ENCODE measurements around the gene PDE4D.
"Not testable (repeated sequence)": the region's sequence is repeated elsewhere in the genome, so short reads cannot be mapped to it uniquely, and the experiment has no call there.

Gene PDE4D

GRCh38 chr5:59767681-59768151, 125.8 kb downstream of the PDE4D start:
- DNase-seq: no peak

- DNase-seq: no peak
Observed at GRCh38 chr5:59767211-59767605, 126.3 kb downstream of the PDE4D start.

GRCh38 chr5:59766427-59767210, 126.9 kb downstream of the PDE4D start:
- no peak for DNase-seq

GRCh38 chr5:59765446-59765845, 128.1 kb downstream of the PDE4D start:
- no peak for DNase-seq

- DNase-seq: no peak
Observed at GRCh38 chr5:59764361-59764760, 129.2 kb downstream of the PDE4D start.

- no peak for DNase-seq
Observed at GRCh38 chr5:59763541-59763940, 130.0 kb downstream of the PDE4D start.

GRCh38 chr5:59762232-59762631, 131.3 kb downstream of the PDE4D start:
- not testable (repeated sequence) for DNase-seq

GRCh38 chr5:59760785-59761348, 132.7 kb downstream of the PDE4D start:
- DNase-seq: no peak

- DNase-seq: no peak
Observed at GRCh38 chr5:59759600-59760351, 133.8 kb downstream of the PDE4D start.

GRCh38 chr5:59758566-59758965, 135.0 kb downstream of the PDE4D start:
- DNase-seq: no peak

- DNase-seq: no peak
Observed at GRCh38 chr5:59757442-59757841, 136.1 kb downstream of the PDE4D start.

- no peak for DNase-seq
Observed at GRCh38 chr5:59756373-59757035, 137.0 kb downstream of the PDE4D start.

GRCh38 chr5:59755476-59755875, 138.1 kb downstream of the PDE4D start:
- DNase-seq: no peak

- no peak for DNase-seq
Observed at GRCh38 chr5:59753599-59753998, 139.9 kb downstream of the PDE4D start.

- no peak for DNase-seq
Observed at GRCh38 chr5:59749782-59750520, 143.6 kb downstream of the PDE4D start.

GRCh38 chr5:59748036-59748663, 145.4 kb downstream of the PDE4D start:
- DNase-seq: not testable (repeated sequence)

GRCh38 chr5:59746241-59746765, 147.2 kb downstream of the PDE4D start:
- no peak for DNase-seq

GRCh38 chr5:59745415-59745863, 148.1 kb downstream of the PDE4D start:
- no peak for DNase-seq

GRCh38 chr5:59744531-59744992, 149.0 kb downstream of the PDE4D start:
- DNase-seq: no peak

- DNase-seq: no peak
Observed at GRCh38 chr5:59741599-59741998, 151.9 kb downstream of the PDE4D start.

- no peak for DNase-seq
Observed at GRCh38 chr5:59738024-59738423, 155.5 kb downstream of the PDE4D start.

- DNase-seq: no peak
Observed at GRCh38 chr5:59732806-59733205, 160.7 kb downstream of the PDE4D start.
